Spleen (tissue), 11 donors: Measurements from ENCODE around the gene ZNF117. TPM values are rescaled to one million over a fixed set of nuclear protein-coding genes. Genes with fewer than 3 reads are reported as not detected.
"Not testable (repeated sequence)": the region's sequence is repeated elsewhere in the genome, so short reads cannot be mapped to it uniquely, and the experiment has no call there.

Experiments
- DNase-seq: peaks from one replicate; pipeline ENCODE4 v3.0.0-alpha.2; 2020
- H3K27ac ChIP-seq, 8 donors: fragments of 200-600 bp; sonication (generic) in 7 of 8; 1 replicate in 4 of 8; 2 replicates in 4 of 8; pipeline versions ENCODE4 v1.5.0 to v1.8.0; 2016 to 2021; ENCODE audit warnings: inconsistent platforms in 4 of 8, mild to moderate bottlenecking in 4 of 8, moderate library complexity in 1 of 8
- H3K27me3 ChIP-seq, 7 donors: fragments of 200-600 bp; sonication (generic) in 6 of 7; replicated peaks in 1 of 7; 1 replicate in 4 of 7; 2 replicates in 3 of 7; pipeline versions ENCODE4 v1.5.0 to v1.8.0; 2016 to 2021; ENCODE audit warnings: inconsistent platforms in 3 of 7, mild to moderate bottlenecking in 1 of 7
- H3K36me3 ChIP-seq, 6 donors: fragments of 200-600 bp; sonication (generic) in 5 of 6; 1 replicate in 4 of 6; 2 replicates in 2 of 6; pipeline versions ENCODE4 v1.5.0 to v1.8.0; 2016 to 2021; ENCODE audit warnings: inconsistent platforms in 2 of 6
- H3K4me1 ChIP-seq, 6 donors: fragments of 200-600 bp; sonication (generic) in 5 of 6; 1 replicate in 3 of 6; 2 replicates in 3 of 6; pipeline versions ENCODE4 v1.5.0 to v1.8.0; 2016 to 2021; ENCODE audit warnings: inconsistent platforms in 3 of 6
- H3K4me3 ChIP-seq, 8 donors: fragments of 200-600 bp; sonication (generic) in 7 of 8; 1 replicate in 4 of 8; 2 replicates in 4 of 8; pipeline versions ENCODE4 v1.5.0 to v1.8.0; 2016 to 2021; ENCODE audit warnings: inconsistent platforms in 4 of 8, mild to moderate bottlenecking in 4 of 8, moderate library complexity in 2 of 8
- H3K9me3 ChIP-seq, 8 donors: fragments of 200-600 bp; sonication (generic) in 7 of 8; 1 replicate in 4 of 8; 2 replicates in 4 of 8; pipeline versions ENCODE4 v1.5.0 to v1.8.0; 2016 to 2021; ENCODE audit warnings: inconsistent platforms in 4 of 8
- CTCF ChIP-seq, 11 experiments: fragments of 200-600 bp in 7 of 11; fragments of 450-650 bp in 4 of 11; sonication (generic) in 4 of 11; IDR thresholded peaks in 8 of 11; conservative IDR thresholded peaks in 3 of 11; 1 replicate in 7 of 11; 2 replicates in 4 of 11; pipeline versions ENCODE4 v1.4.0 to v1.8.0; 2016 to 2021; ENCODE audit warnings: antibody characterized with exemption in 11 of 11, inconsistent platforms in 4 of 11, mild to moderate bottlenecking in 1 of 11
- POLR2A ChIP-seq, 3 donors: fragments of 450-650 bp; IDR thresholded peaks; one replicate each; pipeline ENCODE4 v1.5.1; 2017; ENCODE audit warnings: antibody characterized with exemption in 3 of 3, mild to moderate bottlenecking in 1 of 3
- POLR2AphosphoS5 ChIP-seq, 3 donors: sonication (generic); formaldehyde crosslinking; IDR thresholded peaks; one replicate each; pipeline ENCODE4 v1.5.1; 2017; ENCODE audit warnings: antibody characterized with exemption in 3 of 3
- WGBS, 5 donors: extraction: QIAGEN DNeasy Blood & Tissue Kit in 3 of 5; methylation state at CpG; one replicate each; pipeline versions ENCODE4 v1.1.5 to v1.1.7; 2013 to 2018; 5-methylcytosine and 5-hydroxymethylcytosine counted together
- intact Hi-C: fragments of 100-400 bp; cut with DNase I; formaldehyde crosslinking; loops from one replicate; pipeline ENCODE4 v1.15.0; 2023; ENCODE audit warnings: low total_unique reads
- polyA plus RNA-seq, 3 donors: library from polyadenylated mRNA; stranded (reverse); fragments of 200-250 nt; gene quantifications; one replicate each; pipeline ENCODE4 v1.2.1, GENCODE V29; 2013
- total RNA-seq, 7 donors: library from RNA; depleted of rRNA in 3 of 7; stranded (reverse); fragments of >200 nt in 3 of 7; fragmentation: NEBNext Ultra II Directional in 4 of 7; extraction: Animal tissue kit (Norgen Biotek cat#: 25700) in 4 of 7; gene quantifications; one replicate each; pipeline versions ENCODE4 v1.1.0 to v1.2.1, GENCODE V29; 2016 to 2021
- donor health status: healthy with polysubstance abuse.
- donor health status: DM: no; HTN: no; CAD: no; lungs with moderate emphysema.
- donor health status: DM: no; HTN: no; CAD: no.
- donor health status: Bipolar disorder and iron deficiency.
- donor health status: healthy.
- donor health status: DM: no; HTN: no; CAD: no.
- donor health status: DM: yes; HTN: yes; CAD: no.

The ZNF117 gene
- total and polyA plus RNA-seq, 10 donors, result 4.0 to 23.2 (median 14.0) TPM

GRCh38 chr7:64947252-64948000 lies 43.4 kb downstream of the ZNF117 start:
- H3K27ac ChIP-seq, result no peak overlapping the region
- peaks cover 0 to 67% (median 16%) of the 10 kb centered on the region in 7 donors for H3K27me3 ChIP-seq
- TF ChIP-seq CTCF (IDR thresholded peaks at IDR 0.05 in 8 of 11, conservative IDR thresholded peaks at IDR 0.05 in 3 of 11) (no peak), POLR2A (IDR thresholded peaks at IDR 0.05) (no peak), POLR2AphosphoS5 (IDR thresholded peaks at IDR 0.05) (peak in 1 of 3 donors; percentile 11)
- 4 to 12% (median 5%) methylated on average over 12 to 59 of the region's 59 CpGs for WGBS, 5 donors
- peaks cover 5 to 21% (median 11%) of the 10 kb centered on the region in 6 donors for H3K4me1 ChIP-seq
- H3K9me3 ChIP-seq, result peaks cover 0 to 5% (median 0%) of the 10 kb centered on the region in 8 donors
- DNase-seq, result no peak
- H3K4me3 ChIP-seq, result peak overlapping the region in 6 of 8 donors; percentile 8 to 54 (median 24)
- intact Hi-C loops, result no loop called here
- H3K36me3 ChIP-seq, result no peaks in the 10 kb centered on the region

DNA sequence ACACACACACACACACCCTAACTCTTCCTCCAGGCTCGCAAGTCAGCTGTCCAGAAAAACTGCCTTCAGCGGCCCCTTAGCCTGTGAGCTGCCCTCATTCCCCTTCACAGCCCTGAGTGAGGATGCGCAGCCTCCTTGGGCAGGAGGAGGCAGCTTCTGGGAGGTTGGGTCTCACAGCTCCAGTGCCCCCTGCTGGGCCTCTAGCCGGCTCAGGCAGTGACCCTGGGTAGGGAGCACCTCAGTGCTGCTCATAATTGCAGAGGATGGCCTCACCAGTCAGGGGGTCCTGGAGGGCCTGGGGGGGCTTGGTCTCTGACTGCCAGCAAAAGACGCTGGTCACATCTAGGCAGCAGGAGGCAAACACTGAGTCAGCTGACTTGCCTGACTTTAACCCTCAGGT lies 44.1 kb downstream of the ZNF117 start:
- Histone ChIP-seq H3K9me3 (peaks cover 0 to 5% (median 0%) of the 10 kb centered on the region in 8 donors), H3K27ac (no peak overlapping the region), H3K4me3 (peak overlapping the region in 1 of 8 donors; percentile 23), H3K4me1 (peaks cover 5 to 21% (median 11%) of the 10 kb centered on the region in 6 donors), H3K36me3 (no peaks in the 10 kb centered on the region), H3K27me3 (peaks cover 0 to 68% (median 16%) of the 10 kb centered on the region in 7 donors)
- intact Hi-C loops, result no loop called here
- TF ChIP-seq CTCF (IDR thresholded peaks at IDR 0.05 in 8 of 11, conservative IDR thresholded peaks at IDR 0.05 in 3 of 11) (no peak), POLR2A (IDR thresholded peaks at IDR 0.05) (no peak), POLR2AphosphoS5 (IDR thresholded peaks at IDR 0.05) (no peak)
- no peak for DNase-seq
- WGBS, 5 donors, result 33 to 54% (median 34%) methylated on average over 3 to 5 of the region's 5 CpGs

DNA sequence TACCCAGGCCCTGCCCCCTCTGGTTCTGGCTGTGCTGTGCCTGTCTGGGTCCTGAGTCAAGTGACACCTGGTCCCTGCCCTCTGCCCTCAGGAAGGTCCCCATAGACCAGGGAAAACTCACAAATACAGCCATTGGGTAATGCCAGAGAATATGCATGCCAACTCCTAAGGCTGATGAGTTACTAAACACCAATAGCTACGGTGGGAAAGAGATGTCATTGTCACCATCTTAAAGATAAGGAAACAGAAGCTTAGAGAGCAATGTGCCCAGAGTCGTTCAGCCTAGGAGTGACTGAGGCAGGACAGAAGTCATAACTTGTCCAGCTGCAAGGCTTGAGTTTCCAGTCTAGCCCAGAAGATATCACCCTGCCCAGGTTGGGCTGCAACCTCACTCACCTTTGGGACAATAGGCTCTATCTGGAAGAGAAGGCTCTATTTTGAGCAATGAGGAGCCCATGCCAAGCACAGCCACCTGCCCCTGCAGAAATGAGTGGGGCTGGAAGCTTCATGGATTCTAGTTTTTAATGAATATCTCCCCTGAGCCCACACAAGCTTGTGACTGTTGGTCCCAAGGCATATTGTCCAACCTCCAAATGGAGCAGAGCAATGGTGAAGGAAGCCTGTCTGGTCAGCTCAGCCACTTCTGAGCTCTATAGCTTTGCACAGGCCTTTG lies 45.2 kb downstream of the ZNF117 start:
- DNase-seq, result no peak
- Histone ChIP-seq H3K4me3 (no peak overlapping the region), H3K36me3 (no peaks in the 10 kb centered on the region), H3K4me1 (peaks cover 5 to 13% (median 11%) of the 10 kb centered on the region in 6 donors), H3K27ac (no peak overlapping the region), H3K27me3 (peaks cover 0 to 64% (median 16%) of the 10 kb centered on the region in 7 donors), H3K9me3 (peaks cover 0 to 5% (median 0%) of the 10 kb centered on the region in 8 donors)
- TF ChIP-seq CTCF (IDR thresholded peaks at IDR 0.05 in 8 of 11, conservative IDR thresholded peaks at IDR 0.05 in 3 of 11) (no peak), POLR2A (IDR thresholded peaks at IDR 0.05) (no peak), POLR2AphosphoS5 (IDR thresholded peaks at IDR 0.05) (no peak)
- intact Hi-C loops, result no loop called here
- WGBS, 5 donors, result 36 to 56% (median 48%) methylated on average over 2 of the region's 2 CpGs

DNA sequence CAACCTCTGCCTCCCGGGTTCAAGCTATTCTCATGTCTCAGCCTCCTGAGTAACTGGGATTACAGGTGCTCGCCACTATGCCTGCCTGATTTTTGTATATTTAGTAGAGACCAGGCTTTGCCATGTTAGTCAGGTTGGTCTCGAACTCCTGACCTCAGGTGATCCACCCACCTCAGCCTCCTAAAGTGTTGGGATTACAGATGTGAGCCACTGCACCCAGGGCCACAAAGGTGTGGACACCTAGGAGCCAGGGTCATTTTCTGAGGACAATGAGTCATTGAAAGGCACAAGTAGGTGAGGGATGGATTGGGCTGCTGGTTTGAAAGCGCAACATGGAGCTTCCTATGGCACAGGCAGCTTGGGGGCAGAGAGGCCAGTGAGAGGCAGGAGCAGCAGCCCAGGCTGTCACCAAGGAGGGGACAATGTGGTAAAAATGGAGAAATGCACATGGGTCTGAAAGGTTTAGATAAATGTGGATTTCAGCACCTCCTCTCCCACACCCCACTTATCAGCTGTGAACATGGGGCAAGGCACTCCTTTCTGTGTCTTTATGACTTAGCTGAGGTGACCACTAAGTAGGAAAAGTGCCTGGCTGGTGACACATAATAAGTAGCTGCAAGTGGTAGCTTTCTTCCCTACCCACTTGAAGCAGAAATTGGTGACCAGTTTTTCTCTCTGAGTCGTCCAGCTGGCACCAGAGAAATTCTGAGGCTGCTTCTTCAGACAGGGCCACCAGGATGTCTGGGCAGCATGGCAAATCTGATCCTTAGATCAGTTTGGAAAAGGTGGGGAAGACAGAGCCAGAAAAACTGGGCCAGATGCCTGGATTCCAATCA lies 46.0 kb downstream of the ZNF117 start:
- 78 to 90% (median 89%) methylated on average over 5 of the region's 5 CpGs for WGBS, 5 donors
- Histone ChIP-seq H3K27me3 (peaks cover 0 to 57% (median 16%) of the 10 kb centered on the region in 7 donors), H3K4me1 (peaks cover 5 to 13% (median 11%) of the 10 kb centered on the region in 6 donors)
- H3K27ac ChIP-seq, DNase-seq, intact Hi-C loops, H3K4me3 ChIP-seq, H3K9me3 ChIP-seq, H3K36me3 ChIP-seq: not testable (repeated sequence)

DNA sequence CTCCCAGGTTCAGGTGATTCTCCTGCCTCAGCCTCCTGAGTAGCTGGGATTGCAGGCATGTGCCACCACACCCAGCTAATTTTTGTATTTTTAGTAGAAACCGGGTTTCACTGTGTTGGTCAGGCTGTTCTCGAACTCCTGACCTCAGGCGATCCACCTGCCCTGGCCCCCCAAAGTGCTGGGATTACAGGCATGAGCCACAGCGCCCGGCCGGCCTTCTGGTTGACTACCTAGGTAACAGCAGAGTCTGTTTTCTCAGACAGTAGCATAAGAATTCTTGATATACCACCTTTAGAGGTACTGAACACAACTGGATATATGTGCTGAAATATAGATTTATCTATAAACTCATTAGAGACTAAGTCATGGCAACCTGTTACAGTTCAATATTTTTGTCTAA lies 50.8 kb downstream of the ZNF117 start:
- H3K4me3 ChIP-seq, H3K4me1 ChIP-seq, H3K27ac ChIP-seq, DNase-seq, H3K36me3 ChIP-seq, intact Hi-C loops: not testable (repeated sequence)
- peaks cover 0 to 38% (median 23%) of the 10 kb centered on the region in 8 donors for H3K9me3 ChIP-seq
- WGBS, 5 donors, result 96 to 99% (median 96%) methylated on average over 6 of the region's 6 CpGs
- H3K27me3 ChIP-seq, result peaks cover 0 to 18% (median under 1%) of the 10 kb centered on the region in 7 donors
